GM12892 (cell line): ENCODE results near the gene CD163L1.

Experiments used
- POLR2A ChIP-seq: IDR thresholded peaks from 2 replicates; pipeline ENCODE4 v1.6.1; 2011; ENCODE audit warnings: low read depth, low read length, control low read depth
- POLR2AphosphoS5 ChIP-seq: IDR thresholded peaks from 2 replicates; pipeline ENCODE4 v1.6.1; 2011; ENCODE audit warnings: low read depth, low read length, control low read depth

DNA sequence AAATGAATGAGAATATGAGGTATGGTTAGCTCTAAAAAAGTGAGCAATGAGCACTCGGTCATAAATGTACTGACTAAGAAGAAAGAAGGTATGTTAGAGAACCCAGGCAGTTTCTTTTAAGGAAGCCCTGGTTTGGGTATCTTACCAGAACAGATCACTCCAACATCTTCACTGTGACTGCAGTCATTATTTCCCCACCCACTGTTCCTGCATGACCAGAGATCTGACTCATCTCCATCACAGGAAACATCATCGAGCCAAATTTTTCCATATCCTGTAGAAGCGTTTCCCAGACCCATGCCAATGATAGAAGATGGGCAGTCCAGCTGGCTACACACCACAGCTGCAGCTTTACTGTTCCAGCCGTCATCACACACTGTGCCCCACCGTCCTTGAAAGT, 48.0 kb downstream of the CD163L1 start:
- TF ChIP-seq POLR2A (no peak), POLR2AphosphoS5 (no peak)
